Subcutaneous adipose tissue (tissue), 4 donors: ENCODE results near the gene SIPA1. TPM values are rescaled to one million over a fixed set of nuclear protein-coding genes. Genes with fewer than 3 reads are reported as not detected.

Experiments
- CTCF ChIP-seq: fragments of 450-650 bp; IDR thresholded peaks from one replicate; pipeline ENCODE4 v1.5.1; 2016; ENCODE audit warnings: low read depth, mild to moderate bottlenecking, control low read depth, antibody characterized with exemption, moderate library complexity
- total RNA-seq, 4 donors: library from RNA; depleted of rRNA; stranded (reverse); fragments of >200 nt; gene quantifications; one replicate each; pipeline ENCODE4 v1.1.0, GENCODE V29; 2016

The SIPA1 gene
- total RNA-seq, 4 donors from 2014 or later, result 19.8 to 42.8 (median 22.9) TPM

DNA sequence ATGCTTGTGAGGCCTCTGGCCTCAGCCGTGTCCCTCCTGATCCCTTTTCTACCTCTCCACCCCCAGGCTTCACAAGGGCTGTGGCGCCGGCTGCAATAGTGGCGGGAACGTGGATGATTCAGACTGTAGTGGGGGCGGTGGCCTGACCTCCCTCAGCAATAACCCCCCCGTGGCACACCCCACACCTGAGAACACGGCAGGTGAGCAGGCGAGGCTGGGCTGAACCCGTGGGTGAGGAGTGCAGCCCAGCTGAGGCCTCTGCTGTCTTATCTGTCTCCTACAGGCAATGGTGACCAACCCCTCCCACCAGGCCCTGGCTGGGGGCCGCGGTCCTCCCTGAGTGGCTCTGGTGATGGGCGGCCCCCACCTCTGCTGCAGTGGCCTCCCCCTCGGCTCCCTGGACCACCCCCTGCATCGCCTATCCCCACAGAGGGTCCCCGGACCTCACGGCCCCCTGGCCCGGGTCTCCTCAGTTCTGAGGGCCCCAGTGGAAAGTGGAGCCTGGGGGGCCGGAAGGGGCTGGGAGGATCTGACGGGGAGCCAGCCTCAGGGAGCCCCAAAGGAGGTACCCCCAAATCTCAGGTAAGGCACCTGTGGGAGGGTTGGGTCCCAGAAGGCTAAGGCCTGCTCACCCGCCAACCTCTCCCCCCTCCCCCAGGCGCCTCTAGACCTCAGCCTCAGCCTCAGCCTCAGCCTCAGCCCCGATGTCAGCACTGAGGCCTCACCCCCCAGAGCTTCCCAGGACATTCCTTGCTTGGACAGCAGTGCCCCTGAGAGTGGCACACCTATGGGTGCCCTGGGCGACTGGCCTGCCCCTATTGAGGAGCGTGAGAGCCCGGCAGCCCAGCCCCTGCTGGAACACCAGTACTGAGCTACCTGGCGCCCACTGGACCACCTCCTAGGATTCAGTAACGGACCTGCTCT is 1.5 kb upstream of the SIPA1 start:
- no peak for TF ChIP-seq CTCF

DNA sequence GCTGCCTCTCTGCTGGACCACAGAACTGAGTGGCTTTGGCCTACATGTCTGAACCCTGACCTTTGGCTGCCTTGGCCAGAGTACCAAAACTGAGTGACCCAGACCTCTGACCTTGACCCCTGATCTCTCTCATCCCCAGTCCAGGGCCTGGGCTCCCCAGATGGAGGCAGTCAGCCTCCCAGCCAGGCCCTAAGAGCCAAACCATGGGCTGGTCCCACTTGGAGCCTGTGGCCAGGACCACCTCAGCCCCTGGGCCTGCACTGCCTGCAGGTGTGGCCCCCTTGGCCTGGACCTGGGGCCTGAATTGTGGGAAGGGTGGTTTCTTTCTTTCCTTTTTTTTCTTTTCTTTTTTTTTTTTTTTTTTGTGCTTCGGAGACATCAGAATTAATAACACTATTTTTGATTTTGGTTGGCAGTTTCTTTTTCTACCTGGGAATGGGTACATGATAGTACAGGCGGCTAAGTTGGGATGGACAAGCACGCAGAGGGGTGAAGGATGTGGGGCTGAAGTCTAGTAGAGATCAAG is 806 bp upstream of the SIPA1 start:
- no peak for TF ChIP-seq CTCF

- no peak for TF ChIP-seq CTCF
These were observed 2.0 kb downstream of the SIPA1 start for GRCh38 chr11:65639623-65640482.

GRCh38 chr11:65640483-65641296 is 2.8 kb downstream of the SIPA1 start:
- TF ChIP-seq CTCF, result no peak

DNA sequence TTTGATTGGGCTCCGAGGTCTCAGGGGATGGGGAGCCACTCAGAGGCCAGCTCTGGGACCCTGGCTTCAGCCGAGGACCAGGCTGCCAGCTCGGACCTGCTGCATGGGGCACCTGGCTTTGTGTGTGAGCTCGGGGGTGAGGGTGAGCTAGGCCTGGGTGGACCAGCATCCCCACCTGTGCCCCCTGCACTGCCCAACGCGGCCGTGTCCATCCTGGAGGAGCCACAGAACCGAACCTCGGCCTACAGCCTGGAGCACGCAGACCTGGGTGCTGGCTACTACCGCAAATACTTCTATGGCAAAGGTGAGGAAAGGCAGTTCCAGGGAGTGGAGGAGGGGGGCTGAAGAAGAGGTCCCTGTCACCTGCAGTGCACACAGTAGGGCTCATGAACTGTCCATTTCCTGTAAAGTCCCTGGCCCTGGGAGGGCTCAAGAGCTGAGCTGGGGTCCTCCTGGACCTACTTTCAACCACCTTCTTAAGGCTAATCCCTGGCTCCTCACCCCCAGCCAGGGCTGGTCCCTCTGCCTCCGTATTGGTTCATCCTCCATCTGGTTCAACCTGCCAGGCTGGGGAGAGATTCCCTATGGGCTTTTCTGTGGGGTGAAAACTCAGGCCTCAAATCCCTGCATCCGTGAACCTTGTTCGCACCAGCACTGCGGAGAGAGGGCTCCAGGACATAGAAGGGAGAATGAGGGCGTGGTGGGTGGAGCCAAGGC is 3.6 kb downstream of the SIPA1 start:
- TF ChIP-seq CTCF, result no peak

GRCh38 chr11:65642014-65642671 is 4.2 kb downstream of the SIPA1 start:
- no peak for TF ChIP-seq CTCF
